Hepatocyte (in vitro differentiated cells): ENCODE measurements around the gene ATF7IP2. TPM values are rescaled to one million over a fixed set of nuclear protein-coding genes. Genes with fewer than 3 reads are reported as not detected.

Source experiments
- DNase-seq: peaks from one replicate; pipeline ENCODE4 v3.0.0-alpha.2; 2016; ENCODE audit warnings: low spot score
- H2AFZ ChIP-seq: fragments of 200-600 bp; sonication (generic); 2 replicates; pipeline ENCODE4 v1.6.0; 2016; ENCODE audit warnings: antibody characterized with exemption, mild to moderate bottlenecking
- H3K27ac ChIP-seq: fragments of 200-600 bp; sonication (generic); 2 replicates; pipeline ENCODE4 v1.5.1; 2016; ENCODE audit warnings: mild to moderate bottlenecking
- H3K27me3 ChIP-seq: fragments of 200-600 bp; sonication (generic); 2 replicates; pipeline ENCODE4 v1.6.1; 2016
- H3K36me3 ChIP-seq: fragments of 200-600 bp; sonication (generic); replicated peaks from 2 replicates; pipeline ENCODE4 v1.5.1; 2016; ENCODE audit warnings: low read depth; ENCODE audit not compliant: insufficient read depth
- H3K4me1 ChIP-seq: fragments of 200-600 bp; sonication (generic); 2 replicates; pipeline ENCODE4 v1.5.1; 2016; ENCODE audit warnings: mild to moderate bottlenecking, moderate library complexity; ENCODE audit not compliant: insufficient read depth
- H3K4me2 ChIP-seq: fragments of 200-600 bp; sonication (generic); 2 replicates; pipeline ENCODE4 v1.6.0; 2016
- H3K4me3 ChIP-seq: fragments of 200-600 bp; sonication (generic); 2 replicates; pipeline ENCODE4 v1.5.1; 2016; ENCODE audit warnings: mild to moderate bottlenecking
- H3K79me2 ChIP-seq: fragments of 200-600 bp; sonication (generic); 2 replicates; pipeline ENCODE4 v1.6.0; 2017; ENCODE audit warnings: mild to moderate bottlenecking
- H3K9me2 ChIP-seq: fragments of 200-600 bp; sonication (generic); replicated peaks from 2 replicates; pipeline ENCODE4 v1.6.0; 2017; ENCODE audit warnings: mild to moderate bottlenecking; ENCODE audit not compliant: insufficient read depth
- H3K9me3 ChIP-seq: fragments of 200-600 bp; sonication (generic); 2 replicates; pipeline ENCODE4 v1.5.1; 2016; ENCODE audit warnings: low read depth, mild to moderate bottlenecking
- H4K20me1 ChIP-seq: fragments of 200-600 bp; sonication (generic); 2 replicates; pipeline ENCODE4 v1.6.0; 2016; ENCODE audit warnings: mild to moderate bottlenecking; ENCODE audit not compliant: insufficient read depth, poor library complexity, severe bottlenecking
- CTCF ChIP-seq: fragments of 200-600 bp; sonication (generic); IDR thresholded peaks from 2 replicates; pipeline ENCODE4 v1.5.1; 2016; ENCODE audit warnings: antibody characterized with exemption, mild to moderate bottlenecking; ENCODE audit not compliant: poor library complexity
- EZH2 ChIP-seq: fragments of 200-600 bp; sonication (generic); IDR thresholded peaks from 2 replicates; pipeline ENCODE4 v1.6.1; 2016; ENCODE audit warnings: antibody characterized with exemption, mild to moderate bottlenecking, borderline replicate concordance
- EZH2phosphoT487 ChIP-seq: fragments of 200-600 bp; sonication (generic); IDR thresholded peaks from one replicate; pipeline ENCODE4 v1.6.1; 2018; ENCODE audit warnings: antibody characterized with exemption, mild to moderate bottlenecking, low read depth, moderate library complexity; ENCODE audit not compliant: unreplicated experiment, severe bottlenecking
- WGBS: methylation state at CpG from one replicate; pipeline ENCODE4 v1.1.6; 2016; ENCODE audit warnings: low lambda C conversion rate; ENCODE audit errors: missing lambda C conversion rate; 5-methylcytosine and 5-hydroxymethylcytosine counted together
- polyA plus RNA-seq: library from polyadenylated mRNA; unstranded; fragments of >200 nt; fragmentation: Nextera tagmentation; extraction: Ambion mirVana; gene quantifications from 2 replicates; pipeline ENCODE4 v1.2.1, GENCODE V29; 2016
- total RNA-seq: library from RNA; depleted of rRNA; stranded (reverse); fragments of >200 nt; gene quantifications from 2 replicates; pipeline ENCODE4 v1.2.3, GENCODE V29; 2014

The ATF7IP2 gene
- total and polyA plus RNA-seq, 2 experiments from 2014 or later: 58.3 to 68.7 TPM

- no peaks in the 10 kb centered on the region for H3K27me3 ChIP-seq
- H2AFZ ChIP-seq: no peak overlapping the region
- peak; percentile 76 for DNase-seq
These were observed 128.7 kb downstream of the ATF7IP2 start for GRCh38 chr16:10514369-10515055.

GRCh38 chr16:10517868-10518267, 132.0 kb downstream of the ATF7IP2 start:
- no peaks in the 10 kb centered on the region for H3K9me2 ChIP-seq
- no peak overlapping the region for H3K4me2 ChIP-seq
- no peaks in the 10 kb centered on the region for H3K27me3 ChIP-seq
- H3K27ac ChIP-seq: no peak overlapping the region
- no peaks in the 10 kb centered on the region for H4K20me1 ChIP-seq
- DNase-seq: no peak
- TF ChIP-seq EZH2: no peak
- no peak for TF ChIP-seq EZH2phosphoT487
- TF ChIP-seq CTCF: no peak
- H3K4me1 ChIP-seq: peaks cover 11% of the 10 kb centered on the region
- WGBS: 98% methylated on average over 5 of the region's 5 CpGs
- H3K4me3 ChIP-seq: no peak overlapping the region
- no peaks in the 10 kb centered on the region for H3K36me3 ChIP-seq
- H3K79me2 ChIP-seq: no peaks in the 10 kb centered on the region
- H3K9me3 ChIP-seq: no peaks in the 10 kb centered on the region
- no peak overlapping the region for H2AFZ ChIP-seq

More at GRCh38 chr16:10514369-10515055, 128.7 kb downstream of the ATF7IP2 start:
- TF ChIP-seq EZH2 (no peak), CTCF (peak; percentile 75), EZH2phosphoT487 (no peak)
- Histone ChIP-seq H4K20me1 (no peaks in the 10 kb centered on the region), H3K9me2 (no peaks in the 10 kb centered on the region), H3K4me1 (peaks cover 11% of the 10 kb centered on the region), H3K79me2 (no peaks in the 10 kb centered on the region), H3K4me2 (no peak overlapping the region), H3K27ac (peak overlapping the region; percentile 17), H3K4me3 (no peak overlapping the region), H3K9me3 (no peaks in the 10 kb centered on the region), H3K36me3 (no peaks in the 10 kb centered on the region)
- 41% methylated on average over 6 of the region's 6 CpGs for WGBS

GRCh38 chr16:10518479-10519041, 132.7 kb downstream of the ATF7IP2 start:
- no peak overlapping the region for H2AFZ ChIP-seq
- TF ChIP-seq EZH2: no peak
- TF ChIP-seq CTCF: no peak
- TF ChIP-seq EZH2phosphoT487: no peak
- H3K9me2 ChIP-seq: no peaks in the 10 kb centered on the region
- 85% methylated on average over 7 of the region's 7 CpGs for WGBS
- H3K4me2 ChIP-seq: no peak overlapping the region
- H4K20me1 ChIP-seq: no peaks in the 10 kb centered on the region
- peaks cover 11% of the 10 kb centered on the region for H3K4me1 ChIP-seq
- no peak for DNase-seq
- H3K4me3 ChIP-seq: no peak overlapping the region
- H3K9me3 ChIP-seq: no peaks in the 10 kb centered on the region
- no peak overlapping the region for H3K27ac ChIP-seq
- no peaks in the 10 kb centered on the region for H3K79me2 ChIP-seq
- no peaks in the 10 kb centered on the region for H3K36me3 ChIP-seq
- no peaks in the 10 kb centered on the region for H3K27me3 ChIP-seq
